Endothelial cell of umbilical vein (primary cell): ENCODE results near the gene SRP9. TPM values are rescaled to one million over a fixed set of nuclear protein-coding genes. Genes with fewer than 3 reads are reported as not detected.

Experiments used
- BruUV-seq: library from RNA; stranded (reverse); fragments of 400-500 nt; replicated peaks from 2 replicates; lab custom pipeline; 2021; lab: Mats Ljungman, UMichigan
- CTCF ChIA-PET: fragments of 300-600, 350-600 bp; sonication (Branson Sonifier 250); formaldehyde crosslinking; loops from one replicate; lab custom pipeline; 2021; ENCODE audit warnings: antibody characterized with exemption, inconsistent platforms; lab: Charles Lee
- POLR2A ChIA-PET: fragments of 300-600, 350-600 bp; sonication (Branson Sonifier 250); formaldehyde crosslinking; loops from one replicate; lab custom pipeline; 2021; ENCODE audit warnings: antibody characterized with exemption, inconsistent platforms; lab: Charles Lee
- DNase-seq: peaks from one replicate; pipeline ENCODE4 v3.0.0-alpha.2; 2011; ENCODE audit warnings: low read depth, low spot score
- FAIRE-seq: peaks from 2 replicates; lab custom pipeline; 2011; peaks lifted over from hg19 to GRCh38; lab: Jason Lieb, UNC
- H2AFZ ChIP-seq: 2 replicates; pipeline ENCODE4 v1.6.0; 2012; ENCODE audit warnings: low read depth, low read length, control low read depth, inconsistent platforms
- H3K27ac ChIP-seq: 2 replicates; pipeline ENCODE4 v1.5.1; 2011; ENCODE audit warnings: low read depth, mild to moderate bottlenecking, control low read depth, low read length, moderate library complexity; ENCODE audit not compliant: insufficient read depth
- H3K27me3 ChIP-seq, 2 experiments: 2 replicates each; pipeline versions ENCODE4 v1.6.0 to v1.6.1; 2011; ENCODE audit warnings: low read length in 2 of 2, mixed read lengths in 1 of 2; ENCODE audit not compliant: control insufficient read depth in 2 of 2, insufficient read depth in 2 of 2
- H3K36me3 ChIP-seq, 2 experiments: 2 replicates in 1 of 2; 3 replicates in 1 of 2; pipeline ENCODE4 v1.5.1; 2011; ENCODE audit warnings: low read length in 2 of 2, mild to moderate bottlenecking in 1 of 2, moderate library complexity in 1 of 2; ENCODE audit not compliant: control insufficient read depth in 2 of 2, insufficient read depth in 2 of 2; ENCODE audit errors: extremely low read depth in 1 of 2
- H3K4me1 ChIP-seq: 3 replicates; pipeline ENCODE4 v1.5.1; 2011; ENCODE audit warnings: mild to moderate bottlenecking, low read length; ENCODE audit not compliant: control insufficient read depth, insufficient read depth; ENCODE audit errors: extremely low read depth
- H3K4me2 ChIP-seq: 2 replicates; pipeline ENCODE4 v1.6.1; 2011; ENCODE audit warnings: low read length, control low read depth, mixed read lengths; ENCODE audit not compliant: insufficient read depth
- H3K4me3 ChIP-seq, 3 experiments: fragments of 200-600 bp in 1 of 3; sonication (generic), shearing (Covaris generic) in 1 of 3; replicated peaks in 1 of 3; 2 replicates each; pipeline ENCODE4 v1.5.1; 2011 to 2016; ENCODE audit warnings: control low read depth in 3 of 3, low read length in 3 of 3, mild to moderate bottlenecking in 2 of 3, inconsistent platforms in 1 of 3, low read depth in 1 of 3, moderate library complexity in 1 of 3; ENCODE audit not compliant: insufficient read depth in 1 of 3
- H3K79me2 ChIP-seq: 2 replicates; pipeline ENCODE4 v1.6.0; 2012; ENCODE audit warnings: low read length, inconsistent platforms; ENCODE audit not compliant: control insufficient read depth, insufficient read depth
- H3K9ac ChIP-seq: replicated peaks from 2 replicates; pipeline ENCODE3; 2011; ENCODE audit warnings: low read length, control low read depth; ENCODE audit not compliant: insufficient read depth; ENCODE audit errors: extremely low read depth
- H3K9me1 ChIP-seq: replicated peaks from 3 replicates; pipeline ENCODE4 v1.6.0; 2011; ENCODE audit warnings: mild to moderate bottlenecking, low read length; ENCODE audit not compliant: control insufficient read depth, insufficient read depth; ENCODE audit errors: extremely low read depth
- H3K9me3 ChIP-seq: replicated peaks from 2 replicates; pipeline ENCODE4 v1.5.1; 2012; ENCODE audit warnings: low read length, inconsistent platforms; ENCODE audit not compliant: control insufficient read depth, insufficient read depth
- H4K20me1 ChIP-seq: replicated peaks from 2 replicates; pipeline ENCODE3; 2011; ENCODE audit warnings: mild to moderate bottlenecking, low read length; ENCODE audit not compliant: control insufficient read depth, insufficient read depth; ENCODE audit errors: extremely low read depth
- EZH2 ChIP-seq: IDR thresholded peaks from 2 replicates; pipeline ENCODE4 v1.6.1; 2012; ENCODE audit warnings: borderline replicate concordance, low read depth, mild to moderate bottlenecking, moderate library complexity, low read length, inconsistent platforms; ENCODE audit not compliant: severe bottlenecking
- FOS ChIP-seq: IDR thresholded peaks from 2 replicates; pipeline ENCODE4 v1.6.1; 2011; ENCODE audit warnings: mild to moderate bottlenecking, low read length, moderate library complexity, borderline replicate concordance; ENCODE audit not compliant: insufficient read depth
- GATA2 ChIP-seq: IDR thresholded peaks from 2 replicates; pipeline ENCODE4 v1.7.0; 2011; ENCODE audit warnings: low read depth, mild to moderate bottlenecking, moderate library complexity, mixed read lengths, low read length; ENCODE audit not compliant: insufficient read length, insufficient read depth
- JUN ChIP-seq: IDR thresholded peaks from 2 replicates; pipeline ENCODE4 v1.6.1; 2011; ENCODE audit warnings: borderline replicate concordance, low read depth; ENCODE audit not compliant: insufficient read length, insufficient read depth
- MYC ChIP-seq: IDR thresholded peaks from one replicate; pipeline ENCODE4 v1.6.1; 2011; ENCODE audit warnings: mild to moderate bottlenecking, low read depth, low read length
- POLR2A ChIP-seq: IDR thresholded peaks from 2 replicates; pipeline ENCODE4 v1.6.1; 2012; ENCODE audit warnings: low read depth, mild to moderate bottlenecking, control low read depth, low read length
- dilution Hi-C: fragments of 300-500 bp; cut with MboI; formaldehyde crosslinking; loops from one replicate; pipeline ENCODE4 v1.15.0; 2019; ENCODE audit warnings: low sequenced_read_pairs; ENCODE audit not compliant: extremely low pct_ligation_motif_present
- intact Hi-C: fragments of 100-400 bp; cut with micrococcal nuclease; formaldehyde crosslinking; loops from one replicate; pipeline ENCODE4 v1.10.0; 2022
- polyA plus RNA-seq, 4 experiments: library from polyadenylated mRNA; depleted of rRNA in 3 of 4; stranded (reverse) in 3 of 4; unstranded in 1 of 4; fragments of >200 nt; gene quantifications; 2 replicates each; pipeline versions ENCODE4 v1.2.1 to v1.2.3, GENCODE V29; 2011 to 2012; ENCODE audit warnings: missing spikeins in 1 of 4
- total RNA-seq: library from RNA; stranded (reverse); gene quantifications from 2 replicates; pipeline ENCODE4 v1.2.3, GENCODE V29; 2021
- TF ChIP-seq, protein P1 (sequence below): IDR thresholded peaks from 2 replicates; pipeline ENCODE4 v1.6.1; 2011; ENCODE audit not compliant: insufficient read depth, insufficient read length

Gene SRP9
- total and polyA plus RNA-seq, 2 donors (not counting 3 experiments of a cell fraction or from before 2014, with no cell fraction given), result 283 to 384 TPM

DNA sequence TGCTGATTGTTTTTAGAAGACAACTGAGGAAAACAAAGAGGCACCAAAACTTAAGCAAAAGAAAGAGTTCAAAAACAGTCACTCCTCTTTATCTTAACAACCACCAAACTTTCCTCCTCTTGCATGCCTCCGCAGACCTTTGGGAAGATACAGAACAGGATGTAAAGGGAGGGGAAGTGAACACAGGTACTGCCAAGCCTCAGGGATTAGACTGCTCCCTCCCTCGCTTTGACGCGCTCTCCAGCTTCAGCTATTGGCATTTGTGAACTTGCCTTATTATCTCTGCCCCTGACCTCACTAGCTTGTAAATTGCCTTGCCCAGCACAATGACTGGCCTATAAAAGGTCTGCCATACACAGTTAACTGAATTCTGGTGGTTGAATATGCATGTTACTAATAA is 4.8 kb upstream of the SRP9 start:
- CTCF ChIA-PET, result interaction anchor here (0.5 to 4.1 kb wide), 66 partner anchors 9 to 300 kb away, joined by 3 to 81 read pairs (median 6); partner anchors contain the start of genes ENAH and EPHX1
- H3K36me3 ChIP-seq, result no peaks in the 10 kb centered on the region
- dilution Hi-C loops, result no loop called here
- no peaks in the 10 kb centered on the region for H4K20me1 ChIP-seq
- no peak overlapping the region for H3K4me3 ChIP-seq
- no peaks in the 10 kb centered on the region for H3K27me3 ChIP-seq
- H3K9me3 ChIP-seq, result no peaks in the 10 kb centered on the region
- TF ChIP-seq MYC, result no peak
- no peak for TF ChIP-seq POLR2A
- TF ChIP-seq FOS, result no peak
- TF ChIP-seq EZH2, result no peak
- TF ChIP-seq, protein P1, sequence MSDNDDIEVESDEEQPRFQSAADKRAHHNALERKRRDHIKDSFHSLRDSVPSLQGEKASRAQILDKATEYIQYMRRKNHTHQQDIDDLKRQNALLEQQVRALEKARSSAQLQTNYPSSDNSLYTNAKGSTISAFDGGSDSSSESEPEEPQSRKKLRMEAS, result no peak
- no peak for TF ChIP-seq JUN
- no peak for TF ChIP-seq GATA2
- peaks cover 14% of the 10 kb centered on the region for H3K4me1 ChIP-seq
- intact Hi-C loops, result loop anchor here (1.0 kb wide), 9 partner anchors 72 to 298 kb away; no protein-coding TSS in a partner anchor
- BruUV-seq, result no TSS peak
- H3K4me2 ChIP-seq, result no peak overlapping the region
- DNase-seq, result no peak
- no peak for FAIRE-seq
- no peak overlapping the region for H3K9ac ChIP-seq
- no peak overlapping the region for H3K27ac ChIP-seq
- H3K9me1 ChIP-seq, result no peaks in the 10 kb centered on the region
- H3K79me2 ChIP-seq, result peaks cover under 1% of the 10 kb centered on the region
- POLR2A ChIA-PET, result interaction anchor here (0.6 to 1.6 kb wide), 3 partner anchors 118 to 290 kb away, joined by 3 to 5 read pairs (median 3); no protein-coding TSS in a partner anchor
- no peak overlapping the region for H2AFZ ChIP-seq
